Fibroblast of lung (primary cell): ENCODE data around the gene POMC. TPM values are rescaled to one million over a fixed set of nuclear protein-coding genes. Genes with fewer than 3 reads are reported as not detected.

Experiments
- DNase-seq, 2 donors: peaks; one replicate each; pipeline versions ENCODE4 v3.0.0 to v3.0.0-alpha.2; 2010; ENCODE audit warnings: low read depth in 2 of 2
- H2AFZ ChIP-seq: 2 replicates; pipeline ENCODE4 v1.5.1; 2012; ENCODE audit warnings: low read length, control low read depth, inconsistent platforms
- H3K27ac ChIP-seq: 2 replicates; pipeline ENCODE4 v1.5.1; 2011; ENCODE audit warnings: low read length, control low read depth; ENCODE audit not compliant: insufficient read depth
- H3K27me3 ChIP-seq: 2 replicates; pipeline ENCODE4 v1.5.1; 2011; ENCODE audit warnings: mild to moderate bottlenecking, low read length; ENCODE audit not compliant: control insufficient read depth, insufficient read depth
- H3K36me3 ChIP-seq: 2 replicates; pipeline ENCODE4 v1.5.1; 2011; ENCODE audit warnings: low read length; ENCODE audit not compliant: control insufficient read depth, insufficient read depth
- H3K4me1 ChIP-seq: 2 replicates; pipeline ENCODE4 v1.5.1; 2011; ENCODE audit warnings: low read length; ENCODE audit not compliant: control insufficient read depth, insufficient read depth; ENCODE audit errors: extremely low read depth
- H3K4me2 ChIP-seq: 2 replicates; pipeline ENCODE4 v1.5.1; 2011; ENCODE audit warnings: low read length, control low read depth; ENCODE audit not compliant: insufficient read depth; ENCODE audit errors: extremely low read depth
- H3K4me3 ChIP-seq, 4 experiments: fragments of 200-600 bp in 1 of 4; sonication (generic) in 1 of 4; replicated peaks in 1 of 4; 2 replicates each; pipeline ENCODE4 v1.5.1; 2011 to 2016; ENCODE audit warnings: low read length in 4 of 4, low read depth in 3 of 4, mild to moderate bottlenecking in 3 of 4, control low read depth in 2 of 4, inconsistent platforms in 1 of 4, mixed read lengths in 1 of 4; ENCODE audit not compliant: insufficient read depth in 1 of 4; ENCODE audit errors: control extremely low read depth in 1 of 4
- H3K79me2 ChIP-seq: 2 replicates; pipeline ENCODE4 v1.5.1; 2012; ENCODE audit warnings: mild to moderate bottlenecking, low read length, inconsistent platforms; ENCODE audit not compliant: control insufficient read depth, insufficient read depth
- H3K9ac ChIP-seq: 2 replicates; pipeline ENCODE4 v1.5.1; 2011; ENCODE audit warnings: mild to moderate bottlenecking, low read length, control low read depth; ENCODE audit not compliant: insufficient read depth
- H3K9me3 ChIP-seq: 2 replicates; pipeline ENCODE4 v1.5.1; 2012; ENCODE audit warnings: low read depth, low read length; ENCODE audit not compliant: control insufficient read depth, insufficient read depth
- H4K20me1 ChIP-seq: 2 replicates; pipeline ENCODE4 v1.5.1; 2011; ENCODE audit warnings: low read length; ENCODE audit not compliant: control insufficient read depth, insufficient read depth; ENCODE audit errors: extremely low read depth
- EZH2 ChIP-seq: IDR thresholded peaks from 2 replicates; pipeline ENCODE4 v1.5.1; 2012; ENCODE audit warnings: low read length, control low read depth, mild to moderate bottlenecking; ENCODE audit errors: missing control alignments
- polyA plus RNA-seq, 2 donors: library from polyadenylated mRNA; depleted of rRNA in 1 of 2; stranded (reverse) in 1 of 2; unstranded in 1 of 2; fragments of >200 nt; gene quantifications; 2 replicates each; pipeline ENCODE4 v1.2.1, GENCODE V29; 2011 to 2012; ENCODE audit warnings: missing spikeins in 1 of 2
- total RNA-seq: library from RNA; depleted of rRNA; stranded (reverse); fragments of >200 nt; gene quantifications from 2 replicates; pipeline ENCODE4 v1.2.1, GENCODE V29; 2014
- TF ChIP-seq, protein P1 (sequence below), 2 donors: IDR thresholded peaks in 1 of 2; conservative IDR thresholded peaks in 1 of 2; 1 replicate in 1 of 2; 2 replicates in 1 of 2; pipeline ENCODE4 v1.5.1; 2011 to 2012; ENCODE audit warnings: low read length in 2 of 2, control low read depth in 1 of 2, inconsistent platforms in 1 of 2, low read depth in 1 of 2, mild to moderate bottlenecking in 1 of 2

POMC gene
- total and polyA plus RNA-seq, 2 donors (not counting 1 experiment from before 2014, with no cell fraction given) = 0.66 TPM; not detected in 1

DNA sequence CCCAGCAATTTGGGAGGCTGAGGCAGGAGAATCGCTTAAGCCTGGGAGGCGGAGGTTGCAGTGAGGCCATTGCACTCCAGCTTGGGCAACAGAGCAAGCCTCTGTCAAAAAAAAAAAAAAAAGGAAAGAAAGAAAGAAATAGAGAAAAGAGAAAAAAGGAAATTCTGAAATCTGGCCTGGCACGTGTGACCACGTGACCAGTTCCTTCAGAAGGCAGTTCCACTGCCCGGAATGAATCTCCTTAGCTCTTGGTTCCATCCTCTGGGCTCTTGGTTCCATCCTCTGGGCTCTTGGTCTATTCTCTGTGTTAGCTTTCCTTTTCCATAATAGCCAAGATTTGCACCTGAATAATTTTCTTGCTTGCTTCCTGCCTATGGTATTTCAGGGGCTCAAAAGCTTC, 5.3 kb upstream of the POMC start:
- peaks cover 30% of the 10 kb centered on the region for H3K27me3 ChIP-seq
- no peak for DNase-seq

DNA sequence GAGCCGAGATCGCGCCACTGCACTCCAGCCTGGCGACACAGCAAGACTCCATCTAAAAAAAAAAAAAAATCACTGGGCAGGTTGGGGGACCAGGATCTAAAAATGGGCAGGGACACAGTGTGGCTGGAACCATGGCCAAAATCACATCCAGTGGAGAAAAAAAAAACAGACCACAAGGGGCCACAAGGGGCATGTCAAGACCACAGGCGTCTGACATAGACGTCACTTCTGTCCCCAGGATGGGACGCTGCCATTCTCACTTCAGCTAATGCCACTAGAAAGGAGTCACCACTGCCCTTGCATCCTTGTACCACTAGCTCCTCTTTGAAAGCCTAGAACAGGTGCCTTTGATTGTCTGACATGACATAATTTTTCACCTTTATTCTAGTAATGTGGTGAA, 2.5 kb upstream of the POMC start:
- H2AFZ ChIP-seq = no peak overlapping the region
- H3K36me3 ChIP-seq = no peaks in the 10 kb centered on the region
- no peak for DNase-seq
- no peaks in the 10 kb centered on the region for H4K20me1 ChIP-seq
- TF ChIP-seq EZH2 = no peak
- TF ChIP-seq, protein P1, sequence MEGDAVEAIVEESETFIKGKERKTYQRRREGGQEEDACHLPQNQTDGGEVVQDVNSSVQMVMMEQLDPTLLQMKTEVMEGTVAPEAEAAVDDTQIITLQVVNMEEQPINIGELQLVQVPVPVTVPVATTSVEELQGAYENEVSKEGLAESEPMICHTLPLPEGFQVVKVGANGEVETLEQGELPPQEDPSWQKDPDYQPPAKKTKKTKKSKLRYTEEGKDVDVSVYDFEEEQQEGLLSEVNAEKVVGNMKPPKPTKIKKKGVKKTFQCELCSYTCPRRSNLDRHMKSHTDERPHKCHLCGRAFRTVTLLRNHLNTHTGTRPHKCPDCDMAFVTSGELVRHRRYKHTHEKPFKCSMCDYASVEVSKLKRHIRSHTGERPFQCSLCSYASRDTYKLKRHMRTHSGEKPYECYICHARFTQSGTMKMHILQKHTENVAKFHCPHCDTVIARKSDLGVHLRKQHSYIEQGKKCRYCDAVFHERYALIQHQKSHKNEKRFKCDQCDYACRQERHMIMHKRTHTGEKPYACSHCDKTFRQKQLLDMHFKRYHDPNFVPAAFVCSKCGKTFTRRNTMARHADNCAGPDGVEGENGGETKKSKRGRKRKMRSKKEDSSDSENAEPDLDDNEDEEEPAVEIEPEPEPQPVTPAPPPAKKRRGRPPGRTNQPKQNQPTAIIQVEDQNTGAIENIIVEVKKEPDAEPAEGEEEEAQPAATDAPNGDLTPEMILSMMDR (conservative IDR thresholded peaks at IDR 0.05 in 1 of 2, IDR thresholded peaks at IDR 0.05 in 1 of 2; ENCODE audit: low read depth in 1 of 2, low read length in 2 of 2) = no peak
- H3K9me3 ChIP-seq = no peaks in the 10 kb centered on the region
- no peak overlapping the region for H3K4me3 ChIP-seq
- H3K4me2 ChIP-seq = no peak overlapping the region
- H3K9ac ChIP-seq = no peak overlapping the region
- H3K4me1 ChIP-seq = no peaks in the 10 kb centered on the region
- H3K27ac ChIP-seq = no peak overlapping the region
- peaks cover 41% of the 10 kb centered on the region for H3K27me3 ChIP-seq
- H3K79me2 ChIP-seq = no peaks in the 10 kb centered on the region

More for the DNA sequence above, 5.3 kb upstream of the POMC start:
- TF ChIP-seq, protein P1 (conservative IDR thresholded peaks at IDR 0.05 in 1 of 2, IDR thresholded peaks at IDR 0.05 in 1 of 2; ENCODE audit: low read depth in 1 of 2, low read length in 2 of 2) = no peak
- no peak overlapping the region for H3K27ac ChIP-seq
- no peak overlapping the region for H3K9ac ChIP-seq
- H3K4me3 ChIP-seq = no peak overlapping the region
- H3K4me1 ChIP-seq = no peaks in the 10 kb centered on the region
- no peaks in the 10 kb centered on the region for H3K9me3 ChIP-seq
- no peaks in the 10 kb centered on the region for H3K36me3 ChIP-seq
- no peaks in the 10 kb centered on the region for H4K20me1 ChIP-seq
- no peaks in the 10 kb centered on the region for H3K79me2 ChIP-seq
- no peak overlapping the region for H2AFZ ChIP-seq
- H3K4me2 ChIP-seq = no peak overlapping the region

DNA sequence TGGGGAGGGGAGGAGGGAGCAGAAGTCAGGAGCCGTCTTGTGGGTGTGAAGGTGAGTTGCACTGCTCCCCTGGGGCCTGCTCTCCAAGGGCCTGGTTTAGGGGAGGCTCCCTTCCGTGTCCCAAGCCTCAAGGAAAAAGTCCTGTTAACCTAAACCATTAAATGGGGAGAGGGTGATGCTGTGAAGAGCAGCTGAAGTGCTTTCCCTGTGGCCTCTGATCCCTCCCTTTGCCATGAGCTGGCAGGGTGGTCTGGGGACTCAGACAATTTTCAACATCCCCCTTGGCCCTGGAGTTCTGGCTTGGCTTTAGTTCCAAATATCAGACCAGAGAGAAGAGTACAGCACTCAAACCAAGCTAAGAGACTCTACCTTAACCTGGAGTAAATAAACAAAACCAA, 692 bp upstream of the POMC start:
- TF ChIP-seq, protein P1 (conservative IDR thresholded peaks at IDR 0.05 in 1 of 2, IDR thresholded peaks at IDR 0.05 in 1 of 2; ENCODE audit: low read depth in 1 of 2, low read length in 2 of 2) = no peak
- peak; percentile 67 for TF ChIP-seq EZH2
- no peak for DNase-seq
- no peaks in the 10 kb centered on the region for H3K79me2 ChIP-seq
- no peak overlapping the region for H2AFZ ChIP-seq
- peaks cover 39% of the 10 kb centered on the region for H3K27me3 ChIP-seq
- no peaks in the 10 kb centered on the region for H3K36me3 ChIP-seq
- H3K9me3 ChIP-seq = no peaks in the 10 kb centered on the region
- H3K27ac ChIP-seq = no peak overlapping the region
- H3K4me2 ChIP-seq = no peak overlapping the region
- no peaks in the 10 kb centered on the region for H4K20me1 ChIP-seq
- no peaks in the 10 kb centered on the region for H3K4me1 ChIP-seq
- H3K9ac ChIP-seq = no peak overlapping the region
- no peak overlapping the region for H3K4me3 ChIP-seq
